Stomach (tissue), 4 donors: ENCODE data around the gene C17orf50.

Experiments used
- POLR2A ChIP-seq, 4 donors: fragments of 450-650 bp; IDR thresholded peaks; one replicate each; pipeline ENCODE4 v1.6.1; 2016; ENCODE audit warnings: antibody characterized with exemption in 4 of 4, control low read depth in 2 of 4, mild to moderate bottlenecking in 1 of 4, moderate library complexity in 1 of 4
- POLR2AphosphoS5 ChIP-seq, 3 donors: sonication (generic); formaldehyde crosslinking; IDR thresholded peaks; one replicate each; pipeline ENCODE4 v1.6.1; 2016; ENCODE audit warnings: antibody characterized with exemption in 3 of 3
- TF ChIP-seq, protein P1 (sequence below), 7 experiments: fragments of 450-650 bp in 4 of 7; fragments of 200-600 bp in 3 of 7; sonication (generic) in 3 of 7; IDR thresholded peaks; one replicate each; pipeline ENCODE4 v1.5.1; 2016 to 2019; ENCODE audit warnings: antibody characterized with exemption in 7 of 7, control low read depth in 2 of 7, mild to moderate bottlenecking in 1 of 7

DNA sequence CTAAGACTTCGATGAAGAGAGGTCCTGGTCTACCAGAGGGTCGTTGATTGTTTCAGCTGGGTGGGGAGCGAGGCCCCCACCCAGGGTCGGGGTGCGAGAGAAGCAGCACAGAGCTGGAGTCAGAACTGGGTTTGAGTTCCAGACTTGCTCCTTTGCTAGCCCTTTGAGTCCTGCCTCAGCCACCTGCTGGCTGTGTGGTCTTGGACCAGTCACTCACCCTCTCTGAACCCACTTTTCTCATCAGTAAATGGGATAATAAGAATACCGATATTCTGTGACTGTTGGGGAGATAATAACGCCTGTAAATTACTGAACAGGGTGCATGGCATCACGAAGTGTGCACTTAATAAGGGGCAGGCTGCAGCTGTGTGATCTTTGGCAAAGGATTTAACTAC is 35.2 kb downstream of the C17orf50 start:
- TF ChIP-seq, protein P1, sequence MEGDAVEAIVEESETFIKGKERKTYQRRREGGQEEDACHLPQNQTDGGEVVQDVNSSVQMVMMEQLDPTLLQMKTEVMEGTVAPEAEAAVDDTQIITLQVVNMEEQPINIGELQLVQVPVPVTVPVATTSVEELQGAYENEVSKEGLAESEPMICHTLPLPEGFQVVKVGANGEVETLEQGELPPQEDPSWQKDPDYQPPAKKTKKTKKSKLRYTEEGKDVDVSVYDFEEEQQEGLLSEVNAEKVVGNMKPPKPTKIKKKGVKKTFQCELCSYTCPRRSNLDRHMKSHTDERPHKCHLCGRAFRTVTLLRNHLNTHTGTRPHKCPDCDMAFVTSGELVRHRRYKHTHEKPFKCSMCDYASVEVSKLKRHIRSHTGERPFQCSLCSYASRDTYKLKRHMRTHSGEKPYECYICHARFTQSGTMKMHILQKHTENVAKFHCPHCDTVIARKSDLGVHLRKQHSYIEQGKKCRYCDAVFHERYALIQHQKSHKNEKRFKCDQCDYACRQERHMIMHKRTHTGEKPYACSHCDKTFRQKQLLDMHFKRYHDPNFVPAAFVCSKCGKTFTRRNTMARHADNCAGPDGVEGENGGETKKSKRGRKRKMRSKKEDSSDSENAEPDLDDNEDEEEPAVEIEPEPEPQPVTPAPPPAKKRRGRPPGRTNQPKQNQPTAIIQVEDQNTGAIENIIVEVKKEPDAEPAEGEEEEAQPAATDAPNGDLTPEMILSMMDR (IDR thresholded peaks at IDR 0.05), result no peak
- TF ChIP-seq POLR2AphosphoS5 (IDR thresholded peaks at IDR 0.05) (no peak), POLR2A (IDR thresholded peaks at IDR 0.05) (no peak)
